ENCODE results near the gene SF3A2. TPM values are rescaled to one million over a fixed set of nuclear protein-coding genes. Genes with fewer than 3 reads are reported as not detected.

SF3A2 gene
- total RNA-seq, 1 experiment from 2014 or later: 23.7 TPM

GRCh38 chr19:2244125-2244411 is 7.4 kb downstream of the SF3A2 start:
- peaks cover 22% of the 10 kb centered on the region for H3K36me3 ChIP-seq
- no peaks in the 10 kb centered on the region for H3K27me3 ChIP-seq
- H3K4me3 ChIP-seq: no peak overlapping the region
- no peaks in the 10 kb centered on the region for H3K9me3 ChIP-seq
- no peak for DNase-seq

- no peak for DNase-seq
- no peaks in the 10 kb centered on the region for H3K9me3 ChIP-seq
- H3K27me3 ChIP-seq: no peaks in the 10 kb centered on the region
- peaks cover 22% of the 10 kb centered on the region for H3K36me3 ChIP-seq
- H3K4me3 ChIP-seq: no peak overlapping the region
Observed at GRCh38 chr19:2244486-2244885, 7.9 kb downstream of the SF3A2 start.

DNA sequence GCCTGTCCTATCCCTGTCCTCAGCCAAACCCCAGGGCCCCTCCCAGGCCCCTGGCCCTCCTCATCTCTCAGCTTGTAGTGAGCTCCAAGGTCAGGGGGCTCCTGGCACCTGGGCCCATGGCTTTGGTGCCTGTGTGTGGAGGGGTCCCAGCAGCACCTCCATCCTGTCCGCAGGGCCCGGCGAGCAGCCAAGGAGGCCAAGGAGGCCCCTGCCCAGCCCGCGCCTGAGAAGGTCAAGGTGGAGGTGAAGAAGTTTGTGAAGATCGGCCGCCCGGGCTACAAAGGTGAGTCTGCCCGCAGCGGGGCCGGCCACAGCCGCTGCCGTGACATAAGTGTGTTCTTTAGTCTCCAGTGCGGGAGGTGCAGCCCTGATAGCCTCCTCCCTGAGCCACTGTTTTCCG is 8.6 kb downstream of the SF3A2 start:
- Histone ChIP-seq H3K27me3 (no peaks in the 10 kb centered on the region), H3K9me3 (no peaks in the 10 kb centered on the region), H3K4me3 (no peak overlapping the region), H3K36me3 (peaks cover 22% of the 10 kb centered on the region)
- DNase-seq: no peak

DNA sequence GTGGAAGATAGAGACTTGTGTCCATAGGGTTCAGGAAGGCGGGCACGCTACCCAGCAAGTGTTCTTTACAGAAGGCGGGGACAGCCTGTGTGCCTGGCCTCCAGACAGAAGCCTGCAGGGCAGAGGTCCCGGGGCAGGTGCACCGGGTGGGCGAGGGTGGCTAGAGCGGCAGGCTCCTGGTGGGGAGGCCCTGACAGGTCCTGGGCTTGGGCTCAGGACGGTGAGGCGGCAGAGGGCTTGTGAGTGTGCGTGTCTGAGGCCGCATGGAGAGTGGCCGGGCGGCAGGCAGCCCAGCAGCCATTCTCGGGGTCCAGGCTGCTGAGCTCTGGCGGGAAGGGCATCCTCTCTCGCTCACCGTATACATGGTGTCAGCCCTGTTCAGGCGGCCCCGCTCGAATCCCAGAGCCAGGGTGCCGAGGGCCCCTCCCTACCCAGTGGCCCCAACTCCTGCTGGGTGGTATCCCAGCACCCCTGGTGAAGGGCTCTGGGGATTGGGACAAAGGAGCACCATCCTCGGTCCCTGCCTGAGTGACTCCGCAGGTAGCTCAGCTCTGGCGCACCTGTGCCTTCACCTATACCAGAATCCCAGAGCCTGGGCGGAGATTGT is 9.5 kb downstream of the SF3A2 start:
- Histone ChIP-seq H3K27me3 (no peaks in the 10 kb centered on the region), H3K4me3 (no peak overlapping the region), H3K9me3 (no peaks in the 10 kb centered on the region), H3K36me3 (peaks cover 16% of the 10 kb centered on the region)
- DNase-seq: no peak

GRCh38 chr19:2246801-2247361 is 10.3 kb downstream of the SF3A2 start:
- H3K4me3 ChIP-seq: no peak overlapping the region
- peak; percentile 68 for DNase-seq
- H3K27me3 ChIP-seq: no peaks in the 10 kb centered on the region
- H3K36me3 ChIP-seq: peaks cover 16% of the 10 kb centered on the region
- H3K9me3 ChIP-seq: no peaks in the 10 kb centered on the region

- peaks cover 16% of the 10 kb centered on the region for H3K36me3 ChIP-seq
- no peak for DNase-seq
- H3K9me3 ChIP-seq: no peaks in the 10 kb centered on the region
Observed at GRCh38 chr19:2247433-2248101, 10.9 kb downstream of the SF3A2 start.

GRCh38 chr19:2248136-2249009 is 11.7 kb downstream of the SF3A2 start:
- no peak for DNase-seq
- Histone ChIP-seq H3K4me3 (no peak overlapping the region), H3K9me3 (no peaks in the 10 kb centered on the region), H3K36me3 (peaks cover 12% of the 10 kb centered on the region), H3K27me3 (no peaks in the 10 kb centered on the region)

More at GRCh38 chr19:2247433-2248101, 10.9 kb downstream of the SF3A2 start:
- H3K4me3 ChIP-seq: no peak overlapping the region
- H3K27me3 ChIP-seq: no peaks in the 10 kb centered on the region

- Histone ChIP-seq H3K27me3 (no peaks in the 10 kb centered on the region), H3K36me3 (peaks cover 9% of the 10 kb centered on the region), H3K4me3 (no peak within 1 kb of the TSS), H3K9me3 (no peaks in the 10 kb centered on the region)
- DNase-seq: no peak
Observed at GRCh38 chr19:2249010-2249866, 12.6 kb downstream of the SF3A2 start, which contains the start of gene AMH. Gene AMH (plus strand): TSS chr19:2249323. CDS start chr19:2249333, 10 bp downstream.

GRCh38 chr19:2249880-2250765 is 13.5 kb downstream of the SF3A2 start:
- Histone ChIP-seq H3K27me3 (no peaks in the 10 kb centered on the region), H3K9me3 (no peaks in the 10 kb centered on the region), H3K4me3 (no peak overlapping the region), H3K36me3 (peaks cover 5% of the 10 kb centered on the region)
- no peak for DNase-seq

DNA sequence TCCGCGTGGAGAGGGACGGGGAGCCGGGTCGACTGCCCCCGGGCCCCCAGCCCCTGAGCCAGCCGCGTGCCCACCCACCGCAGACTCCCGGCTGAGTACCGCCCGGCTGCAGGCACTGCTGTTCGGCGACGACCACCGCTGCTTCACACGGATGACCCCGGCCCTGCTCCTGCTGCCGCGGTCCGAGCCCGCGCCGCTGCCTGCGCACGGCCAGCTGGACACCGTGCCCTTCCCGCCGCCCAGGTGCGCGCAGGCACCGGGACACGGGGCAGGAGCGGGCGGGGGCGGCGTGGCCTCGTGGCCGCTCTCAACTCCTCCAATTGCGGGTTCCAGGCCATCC is 14.1 kb downstream of the SF3A2 start:
- no peaks in the 10 kb centered on the region for H3K27me3 ChIP-seq
- no peak for DNase-seq
- peaks cover 5% of the 10 kb centered on the region for H3K36me3 ChIP-seq
- H3K9me3 ChIP-seq: no peaks in the 10 kb centered on the region
- no peak overlapping the region for H3K4me3 ChIP-seq

GRCh38 chr19:2251106-2252054 is 14.8 kb downstream of the SF3A2 start:
- Histone ChIP-seq H3K9me3 (no peaks in the 10 kb centered on the region), H3K27me3 (no peaks in the 10 kb centered on the region), H3K36me3 (peaks cover 3% of the 10 kb centered on the region), H3K4me3 (no peak overlapping the region)
- DNase-seq: no peak

GRCh38 chr19:2252055-2252796 is 15.6 kb downstream of the SF3A2 start:
- H3K27me3 ChIP-seq: no peaks in the 10 kb centered on the region
- no peaks in the 10 kb centered on the region for H3K9me3 ChIP-seq
- H3K4me3 ChIP-seq: no peak overlapping the region
- no peaks in the 10 kb centered on the region; the same call in 1 of the 2 replicates for H3K36me3 ChIP-seq
- no peak for DNase-seq

- Histone ChIP-seq H3K36me3 (no peaks in the 10 kb centered on the region), H3K4me3 (no peak overlapping the region), H3K9me3 (no peaks in the 10 kb centered on the region), H3K27me3 (no peaks in the 10 kb centered on the region)
- no peak for DNase-seq
Observed at GRCh38 chr19:2252797-2253105, 16.1 kb downstream of the SF3A2 start.

Data from MG63 (cell line).